DND-41 (cell line): ENCODE data around the gene KBTBD4.
"Not testable (repeated sequence)": the region's sequence is repeated elsewhere in the genome, so short reads cannot be mapped to it uniquely, and the experiment has no call there.

Experiments
- ATAC-seq: fragments of 200-7000 bp; cut with Tn5 transposase; 3 replicates; pipeline ENCODE4 v1.9.1; 2021; ENCODE audit warnings: low read depth; ENCODE audit not compliant: insufficient read depth
- DNase-seq: peaks from one replicate; pipeline ENCODE4 v3.0.0-alpha.2; 2020
- H2AFZ ChIP-seq: 2 replicates; pipeline ENCODE4 v1.6.0; 2012; ENCODE audit warnings: low read depth, low read length
- H3K27ac ChIP-seq: 2 replicates; pipeline ENCODE4 v1.5.1; 2012; ENCODE audit warnings: low read length, inconsistent platforms
- H3K27me3 ChIP-seq: fragments of 200-600 bp; sonication (generic); 2 replicates; pipeline ENCODE4 v1.6.0; 2012; ENCODE audit warnings: low read length, mild to moderate bottlenecking, inconsistent platforms; ENCODE audit not compliant: insufficient read depth, poor library complexity
- H3K36me3 ChIP-seq: 2 replicates; pipeline ENCODE4 v1.5.1; 2012; ENCODE audit warnings: low read length, inconsistent platforms; ENCODE audit not compliant: insufficient read depth
- H3K4me1 ChIP-seq: 2 replicates; pipeline ENCODE4 v1.5.1; 2012; ENCODE audit warnings: mild to moderate bottlenecking, low read length; ENCODE audit not compliant: insufficient read depth
- H3K4me2 ChIP-seq: 2 replicates; pipeline ENCODE4 v1.6.0; 2012; ENCODE audit warnings: mild to moderate bottlenecking, moderate library complexity, low read length, inconsistent platforms; ENCODE audit not compliant: insufficient read depth
- H3K4me3 ChIP-seq, 2 experiments: fragments of 200-600 bp in 1 of 2; shearing (Covaris generic) in 1 of 2; 2 replicates each; pipeline ENCODE4 v1.5.1; 2012 to 2016; ENCODE audit warnings: inconsistent platforms in 2 of 2, low read length in 2 of 2, mild to moderate bottlenecking in 2 of 2, low read depth in 1 of 2, moderate library complexity in 1 of 2
- H3K79me2 ChIP-seq: 2 replicates; pipeline ENCODE4 v1.6.0; 2012; ENCODE audit warnings: low read length, inconsistent platforms; ENCODE audit not compliant: insufficient read depth
- H3K9ac ChIP-seq: 2 replicates; pipeline ENCODE4 v1.6.0; 2012; ENCODE audit warnings: low read depth, mild to moderate bottlenecking, inconsistent platforms, low read length, moderate library complexity
- H3K9me3 ChIP-seq: 2 replicates; pipeline ENCODE4 v1.5.1; 2012; ENCODE audit warnings: low read length, moderate library complexity, mild to moderate bottlenecking, inconsistent platforms; ENCODE audit not compliant: insufficient read depth, severe bottlenecking
- H4K20me1 ChIP-seq: 2 replicates; pipeline ENCODE4 v1.6.0; 2012; ENCODE audit warnings: low read length; ENCODE audit not compliant: insufficient read depth
- CTCF ChIP-seq: IDR thresholded peaks from 2 replicates; pipeline ENCODE4 v1.5.1; 2012; ENCODE audit warnings: borderline replicate concordance, low read length, moderate library complexity, mild to moderate bottlenecking; ENCODE audit not compliant: poor library complexity, severe bottlenecking; ENCODE audit errors: extremely low read depth
- EZH2 ChIP-seq: IDR thresholded peaks from 3 replicates; pipeline ENCODE4 v1.6.1; 2012; ENCODE audit warnings: borderline replicate concordance, low read depth, mild to moderate bottlenecking, moderate library complexity, low read length, inconsistent platforms; ENCODE audit not compliant: severe bottlenecking

KBTBD4 gene

GRCh38 chr11:47531666-47532065, 47.1 kb downstream of the KBTBD4 start:
- Histone ChIP-seq H3K27ac (no peak overlapping the region), H4K20me1 (peaks cover 90% of the 10 kb centered on the region)

GRCh38 chr11:47530721-47531120, 48.0 kb downstream of the KBTBD4 start:
- DNase-seq, H3K9me3 ChIP-seq, H2AFZ ChIP-seq, ATAC-seq, H3K27ac ChIP-seq, H3K9ac ChIP-seq, H3K27me3 ChIP-seq, H3K4me1 ChIP-seq, H3K4me3 ChIP-seq, H3K4me2 ChIP-seq: not testable (repeated sequence)
- Histone ChIP-seq H4K20me1 (peaks cover 88% of the 10 kb centered on the region), H3K79me2 (peaks cover 100% of the 10 kb centered on the region), H3K36me3 (peaks cover 30% of the 10 kb centered on the region)

More at GRCh38 chr11:47531666-47532065, 47.1 kb downstream of the KBTBD4 start:
- no peak for DNase-seq
- ATAC-seq: no peak
- H3K4me1 ChIP-seq: no peaks in the 10 kb centered on the region
- H3K9ac ChIP-seq: no peak overlapping the region
- H3K4me3 ChIP-seq: no peak overlapping the region
- H2AFZ ChIP-seq: no peak overlapping the region
- no peak overlapping the region for H3K4me2 ChIP-seq
- TF ChIP-seq EZH2 (no peak), CTCF (no peak)
- H3K36me3 ChIP-seq: peaks cover 38% of the 10 kb centered on the region
- H3K9me3 ChIP-seq: no peaks in the 10 kb centered on the region
- H3K79me2 ChIP-seq: peaks cover 100% of the 10 kb centered on the region
- no peaks in the 10 kb centered on the region for H3K27me3 ChIP-seq

- TF ChIP-seq EZH2 (no peak), CTCF (no peak)
- Histone ChIP-seq H3K9me3 (no peaks in the 10 kb centered on the region), H3K4me2 (no peak overlapping the region), H2AFZ (no peak overlapping the region), H4K20me1 (peaks cover 91% of the 10 kb centered on the region), H3K27ac (no peak overlapping the region), H3K9ac (no peak overlapping the region), H3K36me3 (peaks cover 30% of the 10 kb centered on the region), H3K4me3 (no peak overlapping the region), H3K27me3 (no peaks in the 10 kb centered on the region), H3K4me1 (no peaks in the 10 kb centered on the region), H3K79me2 (peaks cover 100% of the 10 kb centered on the region)
- ATAC-seq (no peak), DNase-seq (no peak)
Measured at GRCh38 chr11:47529951-47530350, 48.8 kb downstream of the KBTBD4 start.

- Histone ChIP-seq H2AFZ (no peak overlapping the region), H3K27ac (no peak overlapping the region), H3K36me3 (peaks cover 25% of the 10 kb centered on the region), H3K9ac (no peak overlapping the region), H3K9me3 (no peaks in the 10 kb centered on the region), H3K4me3 (no peak overlapping the region), H3K4me1 (peaks cover 9% of the 10 kb centered on the region; the same call in 1 of the 2 replicates), H3K4me2 (no peak overlapping the region), H3K27me3 (no peaks in the 10 kb centered on the region), H4K20me1 (peaks cover 93% of the 10 kb centered on the region), H3K79me2 (peaks cover 100% of the 10 kb centered on the region)
- no peak for DNase-seq
- TF ChIP-seq CTCF: no peak
- TF ChIP-seq EZH2: no peak
- no peak for ATAC-seq
Measured at GRCh38 chr11:47527186-47527585, 51.6 kb downstream of the KBTBD4 start.

GRCh38 chr11:47526032-47526431, 52.7 kb downstream of the KBTBD4 start:
- not testable (repeated sequence) for H2AFZ ChIP-seq, H3K9me3 ChIP-seq, H3K27ac ChIP-seq, H3K27me3 ChIP-seq, DNase-seq, H3K4me2 ChIP-seq, H3K4me3 ChIP-seq, H3K4me1 ChIP-seq, ATAC-seq, H3K9ac ChIP-seq
- Histone ChIP-seq H3K36me3 (peaks cover 22% of the 10 kb centered on the region), H3K79me2 (peaks cover 100% of the 10 kb centered on the region), H4K20me1 (peaks cover 94% of the 10 kb centered on the region)
